RPMI7951 (cell line): ENCODE measurements around the gene MLIP. TPM values are rescaled to one million over a fixed set of nuclear protein-coding genes. Genes with fewer than 3 reads are reported as not detected.

Experiments
- DNase-seq: peaks from one replicate; pipeline ENCODE4 v3.0.0-alpha.2; 2012; ENCODE audit warnings: low read depth
- total RNA-seq: library from RNA; depleted of rRNA; stranded (reverse); fragments of >200 nt; shearing (Covaris generic); gene quantifications from 2 replicates; pipeline ENCODE4 v1.2.3, GENCODE V29; 2014

MLIP gene
- total RNA-seq, 1 experiment from 2014 or later, result not detected

DNA sequence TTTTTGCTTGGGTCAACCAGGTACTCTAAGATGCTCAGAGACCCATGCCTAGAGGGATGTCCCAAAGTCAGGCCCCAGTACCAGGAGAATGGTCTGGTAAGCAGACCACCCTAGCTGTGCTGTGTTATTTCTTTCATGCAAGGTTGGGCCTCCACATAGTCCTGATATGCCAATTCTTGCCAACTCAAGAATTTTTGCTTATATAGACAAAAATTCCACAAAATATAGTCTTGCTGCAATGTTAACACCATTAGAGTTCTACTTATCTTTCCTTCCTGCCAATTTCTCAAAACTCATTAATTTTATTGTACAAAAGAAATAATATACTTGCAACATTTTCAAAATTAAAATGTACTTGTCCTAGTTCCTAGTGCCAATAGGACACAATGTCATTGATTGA, 163.1 kb downstream of the MLIP start:
- no peak for DNase-seq

DNA sequence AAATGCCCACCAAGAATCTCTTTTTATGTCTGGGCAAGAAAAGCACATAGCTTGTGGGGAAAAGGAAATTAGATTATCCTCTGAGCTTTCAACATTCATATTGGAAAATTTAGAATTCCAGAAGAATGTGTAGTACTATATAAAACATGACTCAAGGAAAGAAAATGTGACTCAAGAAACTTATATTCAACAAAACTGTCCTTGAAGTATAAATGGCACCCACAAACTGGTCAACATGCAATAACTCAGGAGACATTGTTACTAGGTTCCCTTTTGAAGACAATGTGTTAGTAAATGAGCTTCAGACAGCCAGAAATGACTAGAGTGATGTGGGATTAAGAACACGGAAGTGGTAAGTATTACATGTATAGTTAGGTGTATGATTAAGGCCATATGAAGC, 170.9 kb downstream of the MLIP start:
- peak; percentile 77 for DNase-seq

DNA sequence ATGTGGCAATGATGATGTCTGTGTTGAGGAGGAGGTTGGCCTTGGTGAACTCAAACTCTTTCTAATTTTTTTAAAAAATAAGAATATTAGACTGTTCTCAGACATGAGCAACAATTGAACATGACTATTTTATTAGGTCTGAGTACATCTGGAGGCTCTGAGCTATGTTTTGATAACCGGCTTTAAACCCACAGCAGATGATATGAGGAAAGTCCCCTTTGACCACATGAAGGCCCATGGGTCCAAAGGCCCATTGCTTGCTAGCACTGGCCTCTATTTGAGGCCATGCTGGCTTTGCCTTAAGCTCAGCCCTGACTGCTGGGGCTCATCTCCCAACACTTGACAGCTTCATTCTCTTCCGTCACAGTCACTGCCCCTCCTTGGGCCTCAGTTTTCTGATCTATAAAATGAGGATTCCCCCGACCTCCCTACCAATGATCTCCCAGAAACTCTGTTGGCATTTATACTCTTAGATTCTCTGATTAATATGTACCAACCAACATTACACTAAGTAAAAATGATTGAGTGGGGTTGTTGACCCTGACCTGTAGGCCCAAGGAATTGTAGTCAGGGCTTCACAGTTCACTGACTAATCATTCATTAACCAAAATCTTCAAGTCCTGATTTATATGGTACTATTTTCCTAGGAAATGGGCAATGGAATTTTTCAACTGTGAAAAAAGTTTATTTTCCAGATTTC, 173.1 kb downstream of the MLIP start:
- peak; percentile 34 for DNase-seq

DNA sequence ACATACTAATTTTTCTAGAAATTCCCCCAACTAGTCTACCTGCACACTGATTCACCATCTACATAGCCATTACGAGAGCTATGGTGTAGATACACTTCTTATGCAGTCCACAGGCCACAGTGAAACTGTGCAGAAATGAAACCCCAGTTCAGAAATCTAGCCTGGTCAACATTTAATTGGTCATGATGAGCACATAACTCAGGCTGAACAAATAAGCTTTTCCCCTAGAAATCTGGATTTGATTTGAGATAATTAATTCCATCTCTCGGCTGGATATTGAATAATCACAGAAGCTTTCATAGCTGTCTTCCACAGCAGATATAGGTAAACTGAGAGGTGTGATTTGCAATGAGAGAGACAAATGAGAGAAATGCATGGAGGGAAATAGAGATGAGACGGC, 174.4 kb downstream of the MLIP start:
- DNase-seq, result peak; percentile 22

DNA sequence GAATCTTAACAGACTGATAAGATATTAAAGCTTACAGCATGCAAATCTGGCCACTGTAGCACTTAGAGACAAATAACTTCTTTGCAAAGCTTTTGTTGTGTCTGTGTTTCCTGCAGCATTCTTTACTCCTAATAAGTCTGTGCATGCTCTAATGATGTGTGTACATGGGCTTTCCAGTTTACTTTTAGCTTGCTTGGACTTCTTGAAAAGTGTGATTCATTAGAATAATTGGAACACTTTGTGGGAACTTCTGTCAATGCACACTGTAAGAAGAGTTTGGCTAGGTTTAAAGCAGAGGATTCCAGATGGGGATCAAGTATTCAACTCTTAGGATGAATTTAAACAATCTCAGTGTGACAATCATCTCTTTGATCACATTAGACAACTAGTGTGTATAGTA, 174.9 kb downstream of the MLIP start:
- DNase-seq, result peak; percentile 20

DNA sequence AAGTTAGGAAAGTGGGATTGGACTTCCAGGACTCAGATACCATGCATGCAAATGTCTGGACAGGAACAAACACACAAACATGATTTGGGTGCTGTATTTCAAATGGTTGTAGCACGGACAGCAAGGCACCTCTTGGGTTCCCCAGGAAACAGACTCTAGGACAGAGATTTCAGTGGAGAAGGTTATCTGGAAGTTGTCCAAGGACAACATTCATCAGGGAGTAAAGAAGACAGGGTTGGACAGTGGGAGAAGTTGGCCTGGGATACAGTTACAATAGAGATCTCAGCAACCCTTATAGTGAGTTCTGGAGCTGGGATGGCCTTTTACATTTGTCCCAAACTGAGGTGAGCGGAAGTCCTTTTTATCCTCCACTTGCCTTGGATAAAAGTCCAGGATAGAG, 177.2 kb downstream of the MLIP start:
- peak; percentile 36 for DNase-seq

DNA sequence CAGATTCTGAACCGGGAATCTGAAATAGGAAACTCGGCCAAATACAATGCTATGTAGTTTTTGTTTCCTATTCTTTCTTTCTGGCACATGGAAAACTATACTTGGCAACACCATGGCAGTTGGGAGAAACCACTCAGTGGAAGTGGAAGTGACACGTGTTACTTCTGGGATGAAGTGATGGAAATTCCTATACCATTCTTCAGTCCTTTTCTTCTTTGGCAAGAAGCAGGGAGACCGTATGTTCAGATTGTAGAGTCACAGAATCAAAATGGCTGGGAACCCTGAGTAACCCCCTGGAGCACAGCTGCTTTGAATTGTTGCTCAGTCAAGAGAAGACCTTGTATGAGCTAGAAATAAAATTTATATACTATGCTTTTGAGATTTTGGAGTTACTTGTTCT, 178.2 kb downstream of the MLIP start:
- no peak for DNase-seq

DNA sequence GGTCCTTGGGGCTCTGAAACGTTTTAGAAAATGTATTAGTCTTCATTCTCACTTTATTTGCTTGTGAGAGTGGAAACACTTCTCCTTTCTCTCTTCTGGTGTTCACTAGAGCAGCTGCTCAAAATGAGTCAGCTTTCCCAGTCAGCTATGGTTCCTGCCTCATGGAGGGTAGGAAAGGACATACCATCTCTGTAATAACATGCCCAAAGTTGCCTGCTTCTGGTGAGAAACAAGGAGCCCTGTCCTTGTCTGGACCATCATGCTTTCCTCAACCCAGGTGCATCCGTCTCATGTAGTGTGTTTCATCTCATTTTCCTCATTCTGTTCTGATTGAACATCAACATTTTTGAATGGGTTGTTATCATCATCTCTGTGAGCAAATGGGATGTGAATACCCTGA, 179.9 kb downstream of the MLIP start:
- peak; percentile 82 for DNase-seq

DNA sequence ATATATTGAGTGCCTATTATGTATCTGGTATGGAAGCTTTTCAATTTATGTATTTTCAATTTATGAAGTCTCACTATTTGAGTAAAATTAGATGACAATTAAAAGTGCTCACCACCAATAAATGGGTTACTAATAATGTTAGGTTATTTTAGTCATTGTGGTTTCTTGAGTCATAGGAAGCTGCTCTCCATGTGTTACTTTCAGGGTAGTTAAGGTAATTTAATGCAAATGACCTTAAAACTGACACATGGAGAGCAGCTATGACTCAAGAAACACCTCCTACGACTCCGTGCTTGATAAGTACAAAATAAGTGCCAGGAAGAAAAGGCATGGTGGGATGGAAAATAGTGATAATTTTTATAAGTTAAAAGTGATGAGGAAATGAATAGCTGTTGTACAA, 180.5 kb downstream of the MLIP start:
- peak; percentile 78 for DNase-seq

DNA sequence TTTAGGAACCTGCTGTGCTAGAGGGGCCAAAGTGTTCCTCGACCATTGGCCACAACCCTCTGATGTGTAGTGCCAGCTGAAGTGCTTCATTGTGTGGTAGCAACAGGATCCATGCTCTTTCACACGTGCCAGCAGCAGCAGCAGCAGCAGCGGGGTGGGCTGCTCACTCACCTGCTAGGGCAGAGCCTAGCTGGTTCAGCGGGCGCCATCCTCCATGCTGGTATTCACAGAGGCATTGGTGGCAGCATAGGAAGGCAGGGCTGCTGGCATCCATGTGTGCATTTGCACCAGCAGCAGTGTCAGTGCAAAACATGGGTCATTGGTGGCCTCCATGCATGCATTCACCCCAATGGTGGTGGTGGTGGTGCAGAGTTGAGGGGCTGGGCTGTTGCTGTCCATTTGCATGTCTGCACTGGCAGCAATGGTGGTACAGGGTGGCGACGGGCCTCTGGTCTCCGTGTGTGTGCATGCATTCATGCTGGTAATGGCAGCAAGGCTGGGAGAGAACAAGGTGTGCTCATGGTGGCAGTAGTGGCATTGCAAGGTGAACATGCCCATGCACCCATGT, 183.8 kb downstream of the MLIP start:
- DNase-seq, result no peak

DNA sequence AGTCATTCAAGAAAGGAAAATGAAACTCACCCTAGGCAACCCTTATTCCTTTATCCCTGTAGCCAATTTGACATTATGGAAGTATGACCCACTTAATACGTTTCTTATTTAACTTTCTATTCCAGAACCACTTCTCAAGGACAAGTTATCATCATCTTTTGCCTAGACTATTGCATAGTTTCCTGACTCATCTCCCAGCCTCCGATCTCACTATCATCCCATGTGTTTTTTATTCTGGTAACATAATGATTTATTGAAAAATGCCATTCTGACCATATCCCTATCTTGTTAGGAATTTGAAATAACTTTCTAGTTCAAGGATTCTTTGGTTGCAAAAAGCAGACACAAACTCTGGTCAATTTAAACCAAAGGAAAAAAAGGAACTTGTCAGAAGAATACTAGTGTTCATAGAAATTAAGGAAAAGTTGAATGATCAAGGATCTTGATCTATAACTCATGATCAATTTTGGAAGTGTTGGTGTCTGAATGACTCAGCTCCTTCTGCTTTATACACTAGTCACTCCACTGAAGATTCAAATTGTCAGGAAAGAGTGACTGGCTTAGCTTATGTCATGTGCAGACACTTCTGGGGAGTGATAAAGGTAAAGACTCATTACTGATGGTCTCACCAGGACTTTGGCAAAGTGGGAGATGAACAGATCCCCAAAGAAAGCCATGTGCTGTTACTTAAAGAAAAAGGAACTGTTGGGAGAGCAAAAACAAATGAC, 188.5 kb downstream of the MLIP start:
- peak; percentile 39 for DNase-seq

DNA sequence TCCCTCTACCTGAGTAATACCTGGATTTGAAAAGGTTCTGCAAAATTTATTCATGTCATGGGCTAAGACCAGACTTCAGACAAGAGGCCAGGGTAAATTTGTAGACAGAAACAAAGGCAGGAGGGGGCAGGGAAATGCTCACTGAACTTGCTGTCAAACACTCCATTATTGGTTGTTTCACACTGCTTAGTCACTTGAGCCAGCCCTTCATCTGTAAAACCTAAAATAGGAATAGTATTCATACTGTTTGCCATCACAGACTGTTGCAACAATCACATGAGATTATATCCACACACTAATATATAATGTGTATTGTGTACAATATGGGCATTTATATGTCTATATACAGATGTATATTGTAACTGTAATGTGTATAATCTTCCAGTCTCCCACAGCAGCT, 190.5 kb downstream of the MLIP start:
- DNase-seq, result no peak

DNA sequence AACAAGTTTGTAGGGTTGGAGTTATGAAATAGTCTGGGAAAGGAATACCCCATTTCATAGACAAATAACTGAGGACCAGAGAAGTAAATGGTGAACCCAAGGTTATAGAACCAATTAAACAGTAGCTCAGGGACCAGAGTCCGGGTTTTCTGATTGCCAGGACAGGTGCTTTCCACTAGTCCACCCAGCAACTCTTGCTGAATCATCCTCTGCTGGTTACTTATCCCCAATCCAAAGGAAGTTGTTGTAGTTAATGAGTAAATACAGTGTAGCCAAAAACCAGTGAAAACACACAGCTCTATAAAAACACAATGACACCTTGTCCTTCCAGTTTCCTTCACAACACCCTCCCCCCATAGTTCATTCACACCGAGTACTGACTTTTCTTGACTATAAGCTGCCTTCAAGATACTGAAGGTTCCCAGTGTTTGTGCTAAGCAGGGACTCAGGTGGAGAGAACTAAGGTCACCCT, 196.2 kb downstream of the MLIP start:
- DNase-seq, result no peak

DNA sequence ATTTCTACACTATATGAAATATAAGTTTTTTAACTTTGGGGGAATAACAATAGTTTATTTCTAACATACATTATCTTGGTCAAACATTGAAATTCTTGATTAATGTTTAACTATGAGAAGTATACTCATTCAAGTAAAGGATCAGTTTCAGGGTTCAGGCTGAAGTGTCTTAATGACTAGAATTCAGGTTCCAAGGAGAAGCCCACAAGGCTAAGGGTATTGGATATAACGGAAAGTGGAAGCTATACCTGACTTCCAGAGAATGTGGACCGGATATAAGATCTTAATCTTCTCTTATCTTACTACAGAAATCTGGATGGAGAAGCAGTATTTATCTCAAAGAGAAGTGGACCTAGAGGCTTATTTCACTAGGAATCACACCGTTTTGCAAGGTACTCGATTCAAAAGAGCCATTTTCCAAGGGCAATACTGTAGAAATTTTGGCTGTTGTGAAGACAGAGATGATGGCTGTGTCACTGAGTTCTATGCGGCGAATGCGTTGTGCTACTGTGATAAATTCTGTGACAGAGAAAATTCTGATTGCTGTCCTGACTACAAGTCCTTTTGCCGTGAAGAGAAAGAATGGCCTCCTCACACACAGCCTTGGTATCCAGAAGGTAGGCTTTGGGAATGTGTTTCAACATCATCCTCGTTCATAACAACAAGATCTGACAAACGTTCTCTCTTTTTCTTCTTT, 197.2 kb downstream of the MLIP start, which contains the start of gene TINAG:
Gene TINAG, plus strand, starts transcription at position 153 of the 697 bp plus-strand sequence. Its CDS starts 110 bp downstream, at position 263.
- no peak for DNase-seq

DNA sequence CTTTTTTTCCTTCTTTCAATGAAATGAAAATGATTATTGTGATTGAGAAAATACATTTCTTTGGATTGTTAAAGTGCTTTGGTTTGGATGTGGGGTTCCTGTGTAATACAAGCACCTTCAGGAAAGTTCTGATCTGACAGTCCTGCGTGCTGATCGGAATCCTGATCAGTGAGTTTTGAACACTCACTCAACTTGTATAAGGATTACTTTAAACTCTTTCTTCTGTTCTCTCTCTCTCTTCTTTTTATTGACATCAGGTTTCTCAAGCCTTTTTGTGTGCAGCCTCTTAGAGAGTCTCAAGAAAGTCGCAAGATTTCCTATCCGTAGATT, 197.7 kb downstream of the MLIP start:
- no peak for DNase-seq

DNA sequence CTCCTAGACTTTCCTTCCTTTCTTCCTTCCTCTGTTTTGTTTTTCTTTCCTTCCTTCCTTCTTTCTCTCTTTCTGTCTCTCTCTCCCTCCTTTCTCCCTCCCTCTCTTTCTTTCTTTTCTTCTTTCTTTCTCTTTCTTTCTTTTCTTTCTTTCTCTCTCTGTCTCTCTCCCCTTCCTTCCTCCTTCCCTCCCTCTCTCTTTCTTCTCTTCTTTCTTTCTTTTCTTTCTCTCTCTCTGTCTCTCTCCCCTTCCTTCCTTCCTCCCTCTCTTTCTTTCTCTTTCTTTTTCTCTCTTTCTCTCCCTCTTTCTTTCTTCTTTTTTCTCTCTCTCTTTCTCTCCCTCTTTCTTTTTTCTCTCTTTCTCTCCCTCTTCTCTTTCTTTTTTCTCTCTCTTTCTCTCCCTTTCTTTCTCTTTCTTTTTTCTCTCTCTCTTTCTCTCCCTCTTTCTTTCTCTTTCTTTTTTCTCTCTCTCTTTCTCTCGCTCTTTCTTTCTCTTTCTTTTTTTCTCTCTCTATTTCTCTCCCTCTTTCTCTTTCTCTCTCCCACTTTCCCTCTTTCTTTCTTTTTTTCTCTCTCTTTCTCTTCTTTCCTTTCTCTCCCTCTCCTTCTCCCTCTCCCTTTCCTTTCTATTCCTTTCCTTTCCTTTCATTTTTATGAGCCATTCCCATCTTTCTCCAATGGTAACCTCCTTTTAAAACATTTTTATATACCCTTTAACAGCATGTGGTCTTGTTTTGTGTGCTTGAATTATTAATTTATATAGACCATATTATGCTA, 199.3 kb downstream of the MLIP start:
- no peak for DNase-seq

DNA sequence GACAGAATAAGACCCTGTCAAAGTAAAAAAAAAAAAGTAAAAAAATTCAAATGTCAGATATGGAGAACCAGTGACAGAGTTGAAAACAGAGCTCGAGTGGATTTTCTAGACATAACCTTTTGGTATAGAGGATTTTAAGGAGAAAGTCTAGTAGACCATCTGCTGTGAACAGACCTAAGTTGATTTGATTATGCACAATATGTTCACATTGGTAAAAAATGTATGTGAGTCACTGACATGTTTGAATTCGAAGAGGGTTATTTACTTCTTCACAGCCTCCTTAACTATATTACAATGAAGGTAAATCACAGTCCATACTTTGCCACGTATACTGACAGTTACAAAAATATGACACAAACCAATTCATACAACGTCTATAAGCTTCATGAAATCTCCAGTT, 204.4 kb downstream of the MLIP start:
- DNase-seq, result no peak
